NCI-H510A (cell line): Measurements from ENCODE around the gene FBN1.

Experiments used
- DNase-seq: peaks from one replicate; lab custom pipeline; 2025; lab: John Stamatoyannopoulos, UW

FBN1 gene

GRCh38 chr15:48469271-48469670 is 176.2 kb downstream of the FBN1 start:
- DNase-seq, result no peak

- DNase-seq, result no peak
Measured at GRCh38 chr15:48467801-48468200, 177.7 kb downstream of the FBN1 start.

- no peak for DNase-seq
Measured at GRCh38 chr15:48466820-48467219, 178.7 kb downstream of the FBN1 start.

- DNase-seq, result no peak
Measured at GRCh38 chr15:48466079-48466478, 179.4 kb downstream of the FBN1 start.

GRCh38 chr15:48465410-48465809 is 180.1 kb downstream of the FBN1 start:
- no peak for DNase-seq

- no peak for DNase-seq
Measured at GRCh38 chr15:48463366-48463880, 182.1 kb downstream of the FBN1 start.

GRCh38 chr15:48462688-48463087 is 182.8 kb downstream of the FBN1 start:
- DNase-seq, result no peak

- DNase-seq, result no peak
Measured at GRCh38 chr15:48459571-48460442, 185.7 kb downstream of the FBN1 start.

- no peak for DNase-seq
Measured at GRCh38 chr15:48458876-48459275, 186.6 kb downstream of the FBN1 start.

GRCh38 chr15:48456134-48456533 is 189.4 kb downstream of the FBN1 start:
- DNase-seq, result no peak

- no peak for DNase-seq
Measured at GRCh38 chr15:48451736-48452135, 193.8 kb downstream of the FBN1 start.

- DNase-seq, result no peak
Measured at GRCh38 chr15:48451241-48451640, 194.3 kb downstream of the FBN1 start.

GRCh38 chr15:48449734-48450133 is 195.8 kb downstream of the FBN1 start:
- no peak for DNase-seq

- no peak for DNase-seq
Measured at GRCh38 chr15:48447657-48448056, 197.9 kb downstream of the FBN1 start.

- no peak for DNase-seq
Measured at GRCh38 chr15:48447058-48447457, 198.5 kb downstream of the FBN1 start.

- DNase-seq, result no peak
Measured at GRCh38 chr15:48442011-48442410, 203.5 kb downstream of the FBN1 start.

GRCh38 chr15:48440084-48440483 is 205.4 kb downstream of the FBN1 start:
- DNase-seq, result no peak

GRCh38 chr15:48437178-48437577 is 208.3 kb downstream of the FBN1 start:
- no peak for DNase-seq

GRCh38 chr15:48435321-48435720 is 210.2 kb downstream of the FBN1 start:
- DNase-seq, result no peak

- no peak for DNase-seq
Measured at GRCh38 chr15:48433226-48433886, 212.2 kb downstream of the FBN1 start.

GRCh38 chr15:48432688-48433087 is 212.8 kb downstream of the FBN1 start:
- DNase-seq, result no peak

GRCh38 chr15:48427960-48428547 is 217.5 kb downstream of the FBN1 start:
- DNase-seq, result no peak

GRCh38 chr15:48427479-48427878 is 218.0 kb downstream of the FBN1 start:
- no peak for DNase-seq
